Fibroblast of villous mesenchyme (primary cell): Measurements from ENCODE around the gene DGKG. TPM values are rescaled to one million over a fixed set of nuclear protein-coding genes. Genes with fewer than 3 reads are reported as not detected.

Experiments used
- DNase-seq: peaks from one replicate; pipeline ENCODE4 v3.0.0-alpha.2; 2010; ENCODE audit warnings: low read depth
- H3K4me3 ChIP-seq: 2 replicates; pipeline ENCODE4 v1.5.1; 2011; ENCODE audit warnings: low read depth, mild to moderate bottlenecking, low read length
- total RNA-seq: library from RNA; depleted of rRNA; stranded (reverse); fragments of >200 nt; gene quantifications from 2 replicates; pipeline ENCODE4 v1.2.3, GENCODE V29; 2012
- TF ChIP-seq, protein P1 (sequence below): IDR thresholded peaks from 2 replicates; pipeline ENCODE4 v1.5.1; 2012; ENCODE audit warnings: low read depth, mild to moderate bottlenecking, low read length; ENCODE audit not compliant: insufficient read depth

Gene DGKG
- total RNA-seq, 1 donor, result under 0.01 TPM

DNA sequence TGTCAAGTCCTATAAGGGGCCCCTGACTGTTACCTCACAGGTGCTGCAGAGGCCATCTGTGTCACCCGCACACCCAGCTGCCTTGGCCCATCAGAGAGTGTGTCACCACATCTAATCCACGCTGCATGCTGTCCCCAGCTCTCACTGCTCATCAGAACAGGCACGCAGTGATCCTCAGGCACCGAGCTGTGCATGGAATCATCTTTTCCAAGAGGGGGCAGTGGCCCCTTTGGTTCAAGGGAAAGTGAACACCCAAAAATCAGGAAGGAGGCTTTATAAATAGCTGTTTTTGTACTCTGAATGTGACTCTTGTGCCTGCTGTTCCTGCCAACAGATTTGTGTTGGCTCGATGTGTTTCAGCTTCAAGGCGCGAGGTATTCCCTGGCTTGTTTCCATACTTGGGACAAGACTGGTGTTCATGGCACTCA, 142.8 kb downstream of the DGKG start:
- TF ChIP-seq, protein P1, sequence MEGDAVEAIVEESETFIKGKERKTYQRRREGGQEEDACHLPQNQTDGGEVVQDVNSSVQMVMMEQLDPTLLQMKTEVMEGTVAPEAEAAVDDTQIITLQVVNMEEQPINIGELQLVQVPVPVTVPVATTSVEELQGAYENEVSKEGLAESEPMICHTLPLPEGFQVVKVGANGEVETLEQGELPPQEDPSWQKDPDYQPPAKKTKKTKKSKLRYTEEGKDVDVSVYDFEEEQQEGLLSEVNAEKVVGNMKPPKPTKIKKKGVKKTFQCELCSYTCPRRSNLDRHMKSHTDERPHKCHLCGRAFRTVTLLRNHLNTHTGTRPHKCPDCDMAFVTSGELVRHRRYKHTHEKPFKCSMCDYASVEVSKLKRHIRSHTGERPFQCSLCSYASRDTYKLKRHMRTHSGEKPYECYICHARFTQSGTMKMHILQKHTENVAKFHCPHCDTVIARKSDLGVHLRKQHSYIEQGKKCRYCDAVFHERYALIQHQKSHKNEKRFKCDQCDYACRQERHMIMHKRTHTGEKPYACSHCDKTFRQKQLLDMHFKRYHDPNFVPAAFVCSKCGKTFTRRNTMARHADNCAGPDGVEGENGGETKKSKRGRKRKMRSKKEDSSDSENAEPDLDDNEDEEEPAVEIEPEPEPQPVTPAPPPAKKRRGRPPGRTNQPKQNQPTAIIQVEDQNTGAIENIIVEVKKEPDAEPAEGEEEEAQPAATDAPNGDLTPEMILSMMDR, result no peak
- H3K4me3 ChIP-seq, result no peak overlapping the region
- DNase-seq, result no peak

DNA sequence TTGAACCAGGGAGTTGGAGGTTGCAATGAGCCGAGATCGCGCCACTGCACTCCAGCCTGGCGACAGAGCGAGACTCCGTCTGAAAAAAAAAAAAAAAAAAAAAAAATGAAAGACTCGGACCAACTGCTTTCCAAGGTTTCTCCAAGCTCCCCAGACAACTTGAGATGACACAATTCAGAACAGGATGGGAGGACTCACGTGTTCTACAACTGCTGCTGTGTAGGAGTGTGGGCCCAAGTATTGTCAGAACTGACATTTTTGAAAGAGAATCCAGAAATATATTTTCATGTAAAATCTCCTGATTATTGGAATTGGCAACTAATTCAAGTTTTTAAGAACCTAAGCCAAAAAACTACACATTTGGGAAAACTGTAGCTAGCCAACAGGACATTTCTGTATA, 143.6 kb downstream of the DGKG start:
- no peak for DNase-seq
- TF ChIP-seq, protein P1, result no peak
- no peak overlapping the region for H3K4me3 ChIP-seq

DNA sequence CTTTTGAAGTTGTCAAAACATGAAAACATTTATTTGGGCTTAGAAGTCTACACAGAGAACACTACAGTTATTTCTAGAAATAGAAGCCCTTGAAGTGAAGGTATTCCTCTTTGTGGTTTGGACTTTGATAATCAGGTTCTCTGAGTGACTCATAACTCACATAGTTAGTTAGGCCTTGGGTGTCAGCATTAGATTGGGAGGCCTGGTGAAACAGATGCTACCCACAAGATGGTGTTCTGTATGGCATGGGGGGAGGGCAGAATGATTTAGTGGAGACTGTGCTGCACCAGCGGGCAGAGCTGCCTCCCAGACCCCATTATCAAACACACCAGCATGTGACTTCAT, 144.2 kb downstream of the DGKG start:
- TF ChIP-seq, protein P1, result no peak
- DNase-seq, result no peak
- H3K4me3 ChIP-seq, result no peak overlapping the region

DNA sequence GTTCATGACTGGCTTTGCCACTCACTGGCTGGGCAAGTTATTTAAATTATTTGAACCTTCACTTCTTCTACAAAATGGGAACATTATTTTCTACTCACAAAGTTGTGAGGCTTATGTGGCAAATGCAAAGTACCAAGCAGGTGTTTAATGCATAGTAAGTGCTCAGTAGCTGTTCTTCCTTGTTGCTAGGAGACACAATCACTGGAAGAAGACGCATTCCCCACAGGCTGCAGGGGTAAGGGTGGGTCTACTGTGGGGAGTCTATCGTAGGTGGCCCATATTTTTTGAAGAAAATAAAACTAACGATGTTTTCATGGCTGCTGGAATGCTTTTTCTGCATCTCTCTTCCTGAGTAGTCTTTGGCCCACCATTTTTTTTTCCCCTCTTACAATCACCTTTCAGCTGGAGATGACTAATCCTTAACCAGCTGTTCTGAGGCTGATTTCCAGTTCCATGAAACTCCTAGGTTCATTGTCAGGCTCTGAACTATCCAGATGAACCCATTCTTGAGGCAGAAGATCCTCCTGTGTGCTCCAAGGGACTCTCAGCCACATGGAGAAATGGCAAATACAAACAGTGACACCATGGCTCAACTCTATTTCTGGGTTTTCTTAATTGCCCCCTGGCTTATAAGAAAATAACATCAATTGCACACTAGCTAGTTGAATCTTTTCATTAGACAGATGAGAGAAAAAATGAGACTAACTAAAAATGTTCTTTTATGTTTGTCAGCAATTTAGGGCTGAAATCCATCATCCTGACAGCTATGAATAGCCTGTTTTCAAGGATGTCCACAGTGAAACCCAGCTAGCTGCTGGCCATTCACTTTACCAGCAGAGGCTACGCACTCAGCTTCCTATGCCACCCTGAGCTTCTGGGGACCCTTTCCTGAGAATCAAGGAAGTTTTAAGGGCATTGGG, 144.9 kb downstream of the DGKG start:
- TF ChIP-seq, protein P1, result no peak
- no peak for DNase-seq
- no peak overlapping the region for H3K4me3 ChIP-seq

DNA sequence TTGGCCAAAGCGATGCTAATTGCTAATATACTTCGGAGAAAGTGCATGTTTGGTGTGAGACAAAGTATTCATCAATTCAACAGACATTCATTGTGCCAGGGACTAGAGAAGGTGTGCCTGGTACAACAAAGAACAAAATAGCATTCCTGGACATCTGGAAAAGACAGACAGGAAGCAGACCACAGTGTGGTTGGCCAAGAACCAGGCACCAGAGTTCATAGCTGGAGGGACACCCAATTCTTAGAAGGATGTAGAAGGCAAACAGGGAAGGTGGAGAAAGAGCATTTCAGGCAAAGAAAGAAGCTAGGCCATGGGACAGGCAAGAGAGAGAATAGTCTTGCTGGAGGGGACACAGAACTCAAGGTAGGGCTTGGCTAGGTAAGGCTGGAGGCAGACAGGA, 147.4 kb downstream of the DGKG start:
- H3K4me3 ChIP-seq, result no peak overlapping the region
- TF ChIP-seq, protein P1, result no peak
- no peak for DNase-seq

DNA sequence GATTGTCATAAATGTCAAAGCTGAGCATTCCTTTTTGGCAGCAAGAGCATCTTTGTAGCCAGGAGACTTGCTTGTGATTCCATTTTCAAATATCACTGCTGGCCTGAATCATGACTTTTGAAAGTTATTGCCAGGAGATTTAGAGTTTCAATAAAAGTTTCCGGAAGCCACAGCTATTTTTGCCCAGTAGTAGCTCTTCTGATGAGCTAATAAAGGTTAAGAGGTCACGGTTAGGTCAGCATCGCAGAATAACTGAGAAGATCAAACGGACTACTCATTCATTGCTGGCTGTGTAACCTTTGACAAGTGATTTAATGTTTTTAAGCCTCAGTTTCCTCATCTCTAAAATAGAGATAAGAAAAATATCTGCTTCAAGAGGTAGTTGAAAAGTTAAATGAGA, 148.1 kb downstream of the DGKG start:
- TF ChIP-seq, protein P1, result no peak
- DNase-seq, result peak; percentile 55
- no peak overlapping the region for H3K4me3 ChIP-seq
